Fibroblast of lung (primary cell): Measurements from ENCODE around the gene SBF2.

Experiments used
- CTCF ChIP-seq, 2 donors: IDR thresholded peaks in 1 of 2; conservative IDR thresholded peaks in 1 of 2; 1 replicate in 1 of 2; 2 replicates in 1 of 2; pipeline ENCODE4 v1.5.1; 2011 to 2012; ENCODE audit warnings: low read length in 2 of 2, control low read depth in 1 of 2, inconsistent platforms in 1 of 2, low read depth in 1 of 2, mild to moderate bottlenecking in 1 of 2
- EZH2 ChIP-seq: IDR thresholded peaks from 2 replicates; pipeline ENCODE4 v1.5.1; 2012; ENCODE audit warnings: low read length, control low read depth, mild to moderate bottlenecking; ENCODE audit errors: missing control alignments

- peak; percentile 46 to 64 for TF ChIP-seq CTCF (conservative IDR thresholded peaks at IDR 0.05 in 1 of 2, IDR thresholded peaks at IDR 0.05 in 1 of 2; ENCODE audit: low read depth in 1 of 2, low read length in 2 of 2)
- no peak for TF ChIP-seq EZH2
These were observed 217.4 kb downstream of the SBF2 start for GRCh38 chr11:10076458-10077141.
